Measurements from ENCODE around the gene PHLDB1. TPM values are rescaled to one million over a fixed set of nuclear protein-coding genes. Genes with fewer than 3 reads are reported as not detected.
"Not testable (repeated sequence)": the region's sequence is repeated elsewhere in the genome, so short reads cannot be mapped to it uniquely, and the experiment has no call there.

Gene PHLDB1
- 53.8 TPM for total RNA-seq

DNA sequence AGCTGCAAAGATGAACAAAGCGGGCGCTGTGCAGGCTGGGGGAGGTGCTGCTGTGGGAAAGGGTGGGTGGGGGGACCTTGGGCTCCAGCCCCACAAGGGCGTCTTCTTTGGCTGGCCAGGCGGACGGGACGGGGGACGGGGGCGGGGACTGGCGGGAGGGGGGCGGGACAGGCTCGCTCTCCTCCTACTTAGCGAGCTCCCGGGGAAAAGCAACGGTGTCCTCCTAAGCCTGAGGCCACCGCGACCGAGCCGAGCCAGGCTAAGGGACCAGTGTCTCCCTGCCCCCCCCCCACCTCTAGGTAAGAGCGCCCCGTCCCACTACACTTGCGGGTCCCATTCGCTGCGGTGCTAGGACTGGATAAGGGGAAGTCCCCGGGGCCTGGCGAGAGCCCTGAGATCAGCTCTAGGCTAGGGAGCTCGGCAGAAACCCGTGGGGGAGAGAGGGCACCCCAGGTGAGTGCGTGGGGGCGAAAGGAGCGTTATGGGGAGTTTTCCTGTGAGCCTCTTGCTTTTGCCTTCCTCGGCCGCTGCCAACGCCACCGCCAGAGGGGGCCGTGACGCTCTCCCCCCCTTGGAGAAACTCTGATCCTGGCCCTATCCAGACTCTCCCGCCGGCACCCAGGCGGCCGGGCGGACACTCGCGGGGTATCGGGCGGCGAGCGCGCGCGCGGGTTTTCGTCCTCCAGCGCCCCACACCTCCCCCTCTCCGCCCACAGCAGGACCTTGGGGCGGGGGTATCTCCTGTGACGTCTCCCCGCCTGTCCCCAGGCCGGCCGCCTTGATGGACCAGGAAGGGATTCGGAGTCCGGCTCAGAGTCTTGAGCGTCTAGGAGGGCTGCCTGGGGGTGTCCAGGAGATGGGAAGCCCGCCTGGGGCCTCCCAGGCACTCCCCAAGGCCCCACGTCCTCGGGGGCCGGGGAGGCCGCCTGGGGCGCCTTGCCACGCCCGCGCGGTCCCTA lies at the start of gene PHLDB1:
Gene PHLDB1 (plus strand): TSS at position 215 of the 959 bp plus-strand sequence. CDS start 6,222 bp downstream, outside the sequence.
- DNase-seq (ENCODE audit: low spot score in 2 of 2): peak; percentile 70 to 76
- no peak for FAIRE-seq

- FAIRE-seq: no peak
Measured at GRCh38 chr11:118560806-118561205, 46.6 kb upstream of the PHLDB1 start.

GRCh38 chr11:118565051-118565450 lies 42.4 kb upstream of the PHLDB1 start:
- DNase-seq (ENCODE audit: low spot score in 2 of 2) (peak in 1 of 2 donors; percentile 31), FAIRE-seq (no peak)

More at GRCh38 chr11:118560806-118561205, 46.6 kb upstream of the PHLDB1 start:
- DNase-seq (ENCODE audit: low spot score in 2 of 2): no peak

GRCh38 chr11:118569670-118570069 lies 37.7 kb upstream of the PHLDB1 start:
- DNase-seq (ENCODE audit: low spot score in 2 of 2): no peak
- FAIRE-seq: no peak

- no peak for DNase-seq (ENCODE audit: low spot score in 2 of 2)
- FAIRE-seq: no peak
Measured at GRCh38 chr11:118570787-118571186, 36.6 kb upstream of the PHLDB1 start.

DNA sequence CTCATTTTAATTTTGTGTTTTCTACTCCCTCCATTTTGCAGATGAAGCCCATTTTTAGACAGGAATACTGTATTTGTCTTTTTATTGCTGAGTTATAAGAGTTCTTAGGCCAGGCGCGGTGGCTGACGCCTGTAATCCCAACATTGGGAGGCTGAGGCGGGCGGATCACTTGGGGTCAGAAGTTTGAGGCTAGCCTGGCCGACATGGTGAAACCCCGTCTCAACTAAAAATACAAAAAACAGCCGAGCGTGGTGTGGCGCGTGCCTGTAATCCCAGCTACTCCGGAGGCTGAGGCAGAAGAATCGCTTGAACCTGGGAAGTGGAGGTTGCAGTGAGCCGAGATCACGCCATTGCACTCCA lies 35.7 kb upstream of the PHLDB1 start:
- not testable (repeated sequence) for FAIRE-seq; DNase-seq (ENCODE audit: low spot score in 2 of 2)

- DNase-seq (ENCODE audit: low spot score in 2 of 2): peak; percentile 66 to 77
- FAIRE-seq: no peak
Measured at GRCh38 chr11:118572061-118572980, 35.1 kb upstream of the PHLDB1 start, which contains the start of gene ARCN1. ARCN1 (plus strand) TSS chr11:118572409; CDS start chr11:118572548, 139 bp downstream.

- FAIRE-seq: no peak
- DNase-seq (ENCODE audit: low spot score in 2 of 2): no peak
Measured at GRCh38 chr11:118572981-118573550, 34.3 kb upstream of the PHLDB1 start.

DNA sequence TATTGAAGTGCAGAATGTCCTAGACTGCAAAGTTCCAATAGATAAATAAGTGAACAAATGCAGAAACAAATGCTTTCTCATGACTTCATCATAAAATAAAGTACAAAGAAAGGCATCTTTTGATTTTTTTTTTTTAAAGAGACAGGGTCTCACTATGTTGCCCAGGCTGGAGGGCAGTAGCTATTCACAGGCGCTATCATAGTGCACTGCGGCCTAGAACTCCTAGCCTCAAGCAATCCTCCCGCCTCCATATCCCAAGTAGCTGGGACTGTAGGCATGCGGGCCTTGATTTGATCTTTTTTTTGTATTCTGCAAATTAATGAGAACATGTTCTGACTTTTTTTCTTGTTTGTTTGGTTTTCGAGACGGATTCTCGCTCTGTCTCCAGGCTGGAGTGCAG lies 32.8 kb upstream of the PHLDB1 start:
- DNase-seq (ENCODE audit: low spot score in 2 of 2) (no peak), FAIRE-seq (no peak)

GRCh38 chr11:118577995-118578394 lies 29.4 kb upstream of the PHLDB1 start:
- FAIRE-seq; DNase-seq (ENCODE audit: low spot score in 2 of 2): not testable (repeated sequence)

DNA sequence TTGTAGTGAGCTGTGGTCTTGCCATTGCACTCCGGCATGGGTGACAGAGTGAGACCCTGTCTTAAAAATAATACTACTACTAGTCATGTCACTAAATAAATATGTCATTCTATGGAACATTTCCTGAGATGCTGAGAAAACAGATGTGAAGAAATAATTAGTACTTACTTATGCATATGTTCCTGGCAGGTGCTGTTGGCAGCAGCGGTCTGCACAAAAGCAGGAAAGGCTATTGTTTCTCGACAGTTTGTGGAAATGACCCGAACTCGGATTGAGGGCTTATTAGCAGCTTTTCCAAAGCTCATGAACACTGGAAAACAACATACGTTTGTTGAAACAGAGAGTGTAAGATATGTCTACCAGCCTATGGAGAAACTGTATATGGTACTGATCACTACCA lies 26.4 kb upstream of the PHLDB1 start:
- DNase-seq (ENCODE audit: low spot score in 2 of 2) (no peak), FAIRE-seq (no peak)

DNA sequence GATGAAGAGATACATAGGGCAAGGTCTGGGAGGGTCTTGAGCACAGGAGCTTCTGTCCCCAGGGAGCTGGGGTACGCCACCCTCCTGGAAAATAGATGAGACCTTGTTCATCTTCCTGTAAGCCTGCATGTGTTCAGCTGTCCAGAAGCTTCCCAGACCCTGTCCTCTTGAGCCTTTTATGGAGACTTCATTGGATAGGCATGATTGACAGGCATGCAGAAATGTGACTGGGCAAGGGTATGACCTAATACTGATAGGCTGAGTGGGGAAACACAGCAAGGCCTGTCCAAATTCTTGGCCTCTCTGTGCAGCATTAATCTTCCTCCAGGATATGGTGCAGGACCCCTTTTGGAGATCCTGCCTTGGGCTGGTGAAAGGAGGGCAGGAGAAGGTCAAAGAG lies 19.5 kb upstream of the PHLDB1 start:
- no peak for FAIRE-seq

GRCh38 chr11:118592616-118593367 lies 14.6 kb upstream of the PHLDB1 start:
- FAIRE-seq: no peak

More for the DNA sequence above, 19.5 kb upstream of the PHLDB1 start:
- DNase-seq (ENCODE audit: low spot score in 2 of 2): no peak

DNA sequence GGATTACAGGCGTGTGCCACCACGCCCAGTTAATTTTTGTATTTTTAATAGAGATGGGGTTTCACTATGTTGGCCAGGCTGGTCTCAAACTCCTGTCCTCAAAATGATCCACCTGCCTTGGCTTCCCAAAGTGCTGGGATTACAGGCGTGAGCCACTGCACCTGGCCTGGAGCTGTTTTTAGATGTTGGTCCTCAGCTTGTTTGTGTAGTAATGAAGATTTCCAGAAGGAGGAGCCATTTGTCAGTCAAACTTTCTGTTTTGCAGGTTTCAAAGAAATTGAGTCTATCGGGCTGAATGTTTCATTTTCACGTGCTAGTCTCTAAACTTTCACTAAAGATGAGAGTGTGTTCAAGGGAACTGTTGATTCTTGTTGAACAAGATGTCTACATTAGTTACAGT lies 12.4 kb upstream of the PHLDB1 start:
- peak in 1 of 2 donors; percentile 37 for DNase-seq (ENCODE audit: low spot score in 2 of 2)
- not testable (repeated sequence) for FAIRE-seq

More at GRCh38 chr11:118592616-118593367, 14.6 kb upstream of the PHLDB1 start:
- peak in 1 of 2 donors; percentile 20 for DNase-seq (ENCODE audit: low spot score in 2 of 2)

DNA sequence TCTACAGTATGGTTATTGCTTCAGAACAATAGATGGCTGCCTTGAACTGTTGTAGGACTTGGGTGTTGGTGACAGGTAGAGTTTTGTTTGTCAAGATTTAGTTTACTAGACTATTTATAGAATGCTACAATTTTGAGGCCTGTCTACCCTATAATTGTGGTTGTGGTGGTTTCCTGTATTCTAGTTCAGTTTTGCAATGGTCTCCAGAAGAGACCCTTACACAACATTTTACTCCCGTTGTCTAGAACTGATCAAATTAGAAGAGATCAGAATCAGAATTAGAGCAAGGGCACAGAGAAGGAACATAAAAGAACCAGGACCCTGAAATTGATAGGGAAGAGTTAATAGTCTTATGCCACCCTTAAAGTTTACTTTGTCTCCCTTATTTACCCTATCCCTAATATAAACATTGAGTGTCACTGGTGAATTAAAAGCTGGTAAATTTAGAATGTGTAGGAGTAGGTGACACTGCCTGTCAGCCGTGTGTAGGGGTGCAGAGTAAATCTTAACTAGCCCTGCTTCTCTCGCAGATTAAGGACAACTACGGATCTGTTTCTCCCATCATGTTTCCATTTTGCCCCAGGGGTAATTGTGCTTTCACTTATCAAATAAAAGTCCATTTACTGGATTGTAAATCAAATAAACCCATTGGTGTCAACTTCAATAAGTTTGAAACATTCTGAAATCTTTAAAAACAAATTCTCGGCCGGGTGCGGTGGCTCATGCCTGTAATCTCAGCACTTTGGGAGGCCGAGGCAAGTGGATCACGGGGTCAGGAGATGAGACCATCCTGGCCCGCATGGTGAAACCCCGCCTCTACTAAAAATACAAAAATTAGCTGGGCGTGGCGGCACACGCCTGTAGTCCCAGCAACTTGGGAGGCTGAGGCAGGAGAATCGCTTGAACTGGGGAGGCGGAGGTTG lies 10.9 kb upstream of the PHLDB1 start:
- DNase-seq (ENCODE audit: low spot score in 2 of 2) (no peak), FAIRE-seq (no peak)

GRCh38 chr11:118597556-118597955 lies 9.9 kb upstream of the PHLDB1 start:
- FAIRE-seq (no peak), DNase-seq (ENCODE audit: low spot score in 2 of 2) (no peak)

- DNase-seq (ENCODE audit: low spot score in 2 of 2) (no peak), FAIRE-seq (no peak)
Measured at GRCh38 chr11:118602331-118602730, 5.1 kb upstream of the PHLDB1 start.

GRCh38 chr11:118603709-118604108 lies 3.7 kb upstream of the PHLDB1 start:
- FAIRE-seq; DNase-seq (ENCODE audit: low spot score in 2 of 2): not testable (repeated sequence)

All from frontal cortex (tissue), 4 donors.